Stimulated activated CD8-positive, alpha-beta memory T cell treated with anti-CD3 and anti-CD28 coated beads, Interleukin-2, amount 100 ng/mL, for 1 hour (primary cell): ENCODE results near the gene TPRKB.
"Not testable (repeated sequence)": the region's sequence is repeated elsewhere in the genome, so short reads cannot be mapped to it uniquely, and the experiment has no call there.

Experiments
- DNase-seq, 2 donors: peaks; one replicate each; pipeline ENCODE4 v3.0.0-alpha.2; 2020; ENCODE audit warnings: low read depth in 2 of 2

TPRKB gene

GRCh38 chr2:73736855-73737779 is at the start of gene TPRKB:
Gene TPRKB (minus strand): TSS chr2:73737345. CDS start chr2:73734569, 2,776 bp downstream.
- peak; percentile 86 for DNase-seq

- not testable (repeated sequence) for DNase-seq
These were observed 46.7 kb upstream of the TPRKB start, which contains the start of gene C2orf78 for GRCh38 chr2:73783883-73784282. Gene C2orf78 (plus strand): TSS chr2:73784183. CDS start chr2:73784310, 127 bp downstream.

- DNase-seq = not testable (repeated sequence)
These were observed 46.3 kb upstream of the TPRKB start for GRCh38 chr2:73783402-73783801.

- no peak for DNase-seq
These were observed 43.1 kb upstream of the TPRKB start for GRCh38 chr2:73780237-73780582.

DNA sequence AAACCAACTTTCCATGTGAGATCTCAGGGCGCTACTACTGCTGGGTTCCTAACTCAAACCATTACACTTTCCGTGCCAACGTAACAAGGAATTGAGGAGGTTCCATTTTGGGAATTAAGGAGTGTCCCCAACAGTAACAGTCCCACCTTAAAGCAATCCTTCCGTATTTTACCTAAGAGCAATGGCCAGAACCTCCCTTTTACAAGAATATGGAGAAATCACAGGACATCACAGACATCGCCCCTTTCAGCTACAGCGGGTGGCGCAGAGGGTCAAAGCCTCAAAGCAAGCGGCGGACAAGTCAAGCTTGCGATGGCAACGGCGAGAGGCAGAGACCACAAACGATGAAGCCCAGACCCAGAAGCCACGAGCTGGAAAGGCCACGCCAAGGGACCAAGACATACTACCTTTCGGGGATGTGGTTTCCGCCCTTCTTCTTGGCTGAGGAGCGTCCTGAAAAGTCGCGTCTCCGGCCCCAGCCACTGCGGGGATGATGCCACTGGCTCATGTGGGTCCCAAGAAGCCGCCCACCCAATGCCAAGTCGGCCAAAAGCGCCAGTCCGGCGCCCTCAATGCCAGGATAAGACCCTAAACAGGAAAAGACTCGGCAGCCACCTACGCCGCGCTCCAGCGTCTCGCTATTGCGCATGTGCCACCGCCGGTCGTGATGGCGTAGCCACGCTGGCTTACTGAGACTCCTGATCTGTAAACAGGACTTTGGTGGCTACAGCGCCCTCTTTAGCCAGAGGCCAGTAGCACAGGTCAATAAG is 42.5 kb upstream of the TPRKB start, which contains the start of gene DUSP11:
TSS of gene DUSP11 (minus strand) at position 637 of the 770 bp plus-strand sequence. CDS start at position 508, 129 bp downstream.
- DNase-seq = peak; percentile 92

DNA sequence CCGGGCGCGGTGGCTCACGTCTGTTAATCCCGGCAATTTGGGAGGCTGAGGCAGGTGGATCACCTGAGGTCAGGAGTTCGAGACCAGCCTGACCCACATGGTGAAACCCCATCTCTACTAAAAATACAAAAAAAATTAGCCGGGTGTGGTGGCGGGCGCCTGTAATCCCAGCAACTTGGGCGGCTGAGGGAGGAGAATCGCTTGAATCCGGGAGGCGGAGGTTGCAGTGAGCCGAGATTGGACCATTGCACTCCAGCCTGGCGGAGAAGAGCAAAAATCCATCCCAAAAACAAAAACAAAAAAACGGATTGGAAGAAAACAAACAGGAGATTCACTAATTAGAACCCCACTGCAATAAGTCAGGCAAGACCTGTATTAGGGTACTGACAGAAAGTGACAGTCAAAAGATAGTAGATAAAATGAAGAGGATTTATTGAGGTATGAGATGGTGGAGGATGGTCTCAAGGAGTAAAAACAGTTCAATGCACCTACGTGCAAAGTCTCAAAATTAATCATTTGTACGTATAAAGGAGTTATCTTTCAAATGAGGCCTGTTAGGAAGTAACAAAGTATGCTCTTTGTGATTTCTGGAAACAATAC is 41.8 kb upstream of the TPRKB start:
- DNase-seq = not testable (repeated sequence)

GRCh38 chr2:73776869-73777519 is 39.8 kb upstream of the TPRKB start:
- DNase-seq = no peak

DNA sequence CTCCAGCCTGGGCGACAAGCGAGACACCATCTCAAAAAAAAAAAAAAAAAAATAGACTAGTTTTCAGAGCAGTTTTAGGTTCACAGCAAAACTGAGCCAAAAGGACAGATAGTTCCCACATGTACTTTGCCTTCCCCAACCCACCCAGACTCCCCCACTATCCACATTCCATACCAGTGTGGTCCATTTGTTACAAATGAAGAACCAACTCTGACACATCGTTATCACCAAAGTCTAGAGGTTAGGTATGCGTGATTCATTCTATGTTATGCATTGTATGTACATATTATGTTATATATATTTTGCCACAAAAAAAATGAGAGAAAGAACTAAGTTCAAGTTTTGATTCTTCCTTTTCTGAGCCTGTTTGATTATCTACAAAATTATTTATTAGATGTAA is 39.2 kb upstream of the TPRKB start:
- no peak for DNase-seq

DNA sequence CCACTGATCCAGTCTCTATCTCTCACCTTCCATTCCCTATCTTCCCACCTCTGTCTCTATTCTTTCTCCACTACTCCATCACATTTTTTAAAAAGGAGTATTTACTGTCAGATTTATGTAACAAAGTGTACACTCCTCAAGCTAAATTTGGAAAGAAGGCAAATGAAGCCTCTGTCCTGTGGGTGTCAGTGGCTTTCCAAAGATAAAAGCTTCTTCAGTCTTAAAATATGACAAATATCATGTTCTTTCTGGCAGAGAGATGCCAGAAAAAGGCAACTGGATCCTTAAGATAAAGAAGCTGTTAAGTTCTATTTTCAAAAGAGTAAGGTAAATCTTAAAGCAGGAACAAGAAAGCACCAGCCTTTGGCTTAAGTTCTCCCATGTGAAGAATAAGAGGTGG is 35.7 kb upstream of the TPRKB start:
- DNase-seq = no peak

DNA sequence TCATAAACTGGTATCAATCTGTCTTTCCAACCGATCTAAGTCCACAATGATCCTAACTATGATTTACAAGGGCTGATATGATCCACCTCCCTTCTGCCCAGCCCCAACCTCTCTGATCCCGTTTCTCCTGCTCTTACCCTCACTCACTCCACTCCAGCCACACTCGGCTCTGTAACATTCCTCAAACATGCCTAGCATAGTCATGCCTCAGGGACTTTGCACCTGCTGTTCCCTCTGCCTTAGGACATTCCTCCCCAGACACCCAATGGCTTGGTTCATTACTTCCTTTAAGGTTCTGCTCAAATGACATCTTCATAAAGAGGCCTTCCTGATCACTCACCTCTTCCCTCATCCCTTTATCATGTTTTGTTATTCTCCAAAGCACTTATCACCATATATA is 33.6 kb upstream of the TPRKB start:
- no peak for DNase-seq

DNA sequence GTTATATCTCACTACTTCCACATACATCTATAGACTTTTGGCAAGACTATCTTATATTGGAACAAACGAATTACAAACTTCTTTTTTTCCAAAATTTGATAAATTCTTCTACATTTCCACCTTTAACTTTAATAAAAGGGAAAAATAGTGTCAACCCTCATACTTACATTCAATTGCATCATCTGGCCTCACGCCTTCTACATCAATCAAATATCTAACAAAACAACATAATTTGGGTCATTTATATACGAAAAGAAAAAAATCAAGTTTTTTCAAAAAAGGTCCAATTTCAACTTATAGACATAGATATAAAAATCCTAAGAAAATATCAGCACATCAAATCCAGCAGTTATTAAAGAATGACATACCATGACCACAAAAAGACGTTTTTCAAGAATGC is 29.8 kb upstream of the TPRKB start:
- DNase-seq = no peak

DNA sequence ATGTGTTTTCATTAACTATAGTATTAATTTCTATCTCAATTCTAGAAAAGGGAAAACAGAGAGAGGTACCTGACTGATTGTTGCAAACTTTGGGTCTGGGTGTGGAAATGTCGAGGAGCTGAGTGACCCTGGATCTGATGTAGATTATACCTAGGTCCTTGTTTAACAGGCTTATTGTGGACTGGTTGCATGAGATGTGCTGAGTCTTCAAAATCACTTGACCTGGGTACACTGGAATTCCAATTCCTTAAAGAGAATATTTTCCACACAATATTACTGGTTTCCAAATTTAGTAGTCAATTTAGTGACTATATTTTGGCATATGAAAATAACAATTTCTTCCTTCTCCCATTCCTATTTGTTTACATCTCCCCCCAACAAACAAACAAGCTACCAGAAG is 29.2 kb upstream of the TPRKB start:
- no peak for DNase-seq

DNA sequence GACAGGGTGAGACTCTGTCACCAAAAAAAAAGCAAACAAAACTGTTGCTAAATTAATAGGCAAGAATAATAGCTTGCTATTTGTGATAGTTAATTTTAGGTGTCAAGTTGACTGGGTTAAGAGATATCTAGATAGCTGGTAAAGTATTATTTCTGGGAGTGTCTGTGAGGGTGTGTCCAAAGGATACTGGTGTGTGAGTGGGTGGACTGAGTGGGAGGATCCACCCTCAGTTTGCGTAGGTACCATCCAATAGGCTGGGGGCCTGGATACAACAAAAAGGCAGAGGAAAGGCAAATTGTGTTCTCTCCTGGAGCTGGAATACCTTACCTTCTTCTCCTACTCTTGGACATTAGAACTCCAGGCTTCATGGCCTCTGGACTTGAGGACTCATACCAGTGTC is 27.8 kb upstream of the TPRKB start:
- DNase-seq = no peak

DNA sequence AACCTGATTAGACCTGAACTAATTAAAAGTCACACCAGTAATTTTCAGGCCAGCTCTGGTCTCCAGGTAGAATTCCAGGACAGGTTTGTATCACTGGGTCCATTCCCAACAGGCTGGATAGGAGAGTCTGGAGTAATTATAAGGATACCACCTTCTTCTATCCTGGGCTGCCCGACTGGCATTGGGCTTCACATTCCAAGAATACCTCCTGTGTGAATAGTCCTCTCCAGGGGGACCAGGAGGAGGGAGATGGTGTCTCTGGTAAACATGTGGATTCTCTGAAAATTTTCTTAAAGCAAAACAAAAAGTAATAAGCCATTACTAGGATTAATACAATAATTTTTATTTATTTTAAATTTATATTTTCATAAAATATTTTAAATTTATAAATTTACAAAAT is 25.4 kb upstream of the TPRKB start:
- DNase-seq = no peak

DNA sequence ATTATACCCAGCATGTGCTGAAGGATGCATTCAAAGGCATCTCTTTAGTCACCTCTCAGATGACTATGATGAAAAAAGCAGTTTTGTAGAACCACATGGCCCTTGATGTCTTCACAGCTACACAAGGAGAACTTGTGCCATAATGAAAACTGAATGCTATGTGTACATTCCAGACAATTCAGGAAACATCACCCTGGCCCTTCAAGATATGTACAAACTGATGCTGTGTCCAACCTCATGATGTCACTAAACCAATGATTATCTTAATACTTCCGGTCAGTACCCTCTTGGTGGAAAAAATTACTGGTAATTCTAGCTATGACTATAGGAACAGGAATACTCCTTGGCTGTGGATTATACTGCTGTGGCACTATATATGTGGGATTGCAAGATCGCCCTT is 22.8 kb upstream of the TPRKB start:
- no peak for DNase-seq

GRCh38 chr2:73759285-73759764 is 22.2 kb upstream of the TPRKB start:
- no peak for DNase-seq

GRCh38 chr2:73754332-73754731 is 17.2 kb upstream of the TPRKB start:
- DNase-seq = not testable (repeated sequence)

- no peak for DNase-seq
These were observed 12.2 kb upstream of the TPRKB start for GRCh38 chr2:73749314-73749713.

- no peak for DNase-seq
These were observed 9.7 kb upstream of the TPRKB start for GRCh38 chr2:73746877-73747208.

- no peak for DNase-seq
These were observed 9.1 kb upstream of the TPRKB start for GRCh38 chr2:73746015-73746876.

DNA sequence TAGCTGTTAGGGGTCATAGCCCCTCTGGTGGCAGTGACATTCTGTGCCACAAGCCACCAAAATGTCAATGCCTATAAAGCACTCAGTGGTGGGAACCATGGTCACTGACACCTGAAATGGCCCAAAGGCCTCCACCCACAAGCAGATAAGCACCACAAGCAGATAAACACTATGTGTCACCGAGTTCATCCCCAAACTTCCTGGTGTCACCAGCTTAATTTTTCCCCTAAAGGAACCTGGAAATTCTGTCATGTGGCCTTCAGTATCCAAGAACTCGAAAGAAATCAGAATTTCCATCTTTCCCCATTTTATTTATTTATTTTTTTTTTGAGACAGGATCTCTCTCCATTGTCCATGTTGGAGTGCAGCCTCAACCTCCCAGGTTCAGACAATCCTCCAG is 3.6 kb upstream of the TPRKB start:
- no peak for DNase-seq
